Kidney capillary endothelial cell (primary cell): ENCODE measurements around the gene TCHP.
"Not testable (repeated sequence)": the region's sequence is repeated elsewhere in the genome, so short reads cannot be mapped to it uniquely, and the experiment has no call there.

Experiments used
- DNase-seq: peaks from one replicate; pipeline ENCODE4 v3.0.0-alpha.2; 2018; ENCODE audit warnings: low spot score

The TCHP gene

GRCh38 chr12:109879351-109880042 is 20.6 kb upstream of the TCHP start:
- no peak for DNase-seq

- DNase-seq, result peak; percentile 87
Observed at GRCh38 chr12:109880043-109880931, 19.8 kb upstream of the TCHP start, which contains the start of gene GLTP. Gene GLTP (minus strand): TSS chr12:109880541. CDS start chr12:109880374, 167 bp downstream.

GRCh38 chr12:109880938-109881337 is 19.1 kb upstream of the TCHP start:
- no peak for DNase-seq

GRCh38 chr12:109881752-109882151 is 18.3 kb upstream of the TCHP start:
- DNase-seq, result no peak

- no peak for DNase-seq
Observed at GRCh38 chr12:109883461-109883860, 16.6 kb upstream of the TCHP start.

GRCh38 chr12:109885616-109886015 is 14.5 kb upstream of the TCHP start:
- DNase-seq, result no peak

GRCh38 chr12:109888179-109889020 is 11.7 kb upstream of the TCHP start:
- peak; percentile 86 for DNase-seq

- DNase-seq, result no peak
Observed at GRCh38 chr12:109890620-109891170, 9.4 kb upstream of the TCHP start.

- not testable (repeated sequence) for DNase-seq
Observed at GRCh38 chr12:109891731-109892130, 8.3 kb upstream of the TCHP start.

GRCh38 chr12:109892165-109892715 is 7.8 kb upstream of the TCHP start:
- no peak for DNase-seq

GRCh38 chr12:109892748-109893147 is 7.3 kb upstream of the TCHP start:
- no peak for DNase-seq

- no peak for DNase-seq
Observed at GRCh38 chr12:109893261-109893995, 6.6 kb upstream of the TCHP start.

- no peak for DNase-seq
Observed at GRCh38 chr12:109894939-109895338, 5.1 kb upstream of the TCHP start.

GRCh38 chr12:109896188-109896587 is 3.9 kb upstream of the TCHP start:
- no peak for DNase-seq

- no peak for DNase-seq
Observed at GRCh38 chr12:109897029-109897428, 3.0 kb upstream of the TCHP start.

GRCh38 chr12:109899345-109899744 is 729 bp upstream of the TCHP start:
- DNase-seq, result not testable (repeated sequence)

GRCh38 chr12:109900752-109901580 is 892 bp downstream of the TCHP start:
- DNase-seq, result no peak

GRCh38 chr12:109902891-109903418 is 2.9 kb downstream of the TCHP start:
- no peak for DNase-seq

GRCh38 chr12:109905301-109905700 is 5.2 kb downstream of the TCHP start:
- no peak for DNase-seq
